Retinal pigment epithelial cell (primary cell): ENCODE measurements around the gene MRTFB.
A peak's percentile ranks its signal among the peaks of the same experiment; 100 is the strongest.

ENCODE experiments used
- DNase-seq: peaks from one replicate; pipeline ENCODE4 v3.0.0-alpha.2; 2010; ENCODE audit warnings: low read depth
- H3K4me3 ChIP-seq: 2 replicates; pipeline ENCODE4 v1.5.1; 2011; ENCODE audit warnings: mild to moderate bottlenecking, low read length, control low read depth, moderate library complexity
- TF ChIP-seq, protein P1 (sequence below): conservative IDR thresholded peaks from 2 replicates; pipeline ENCODE4 v1.5.1; 2011; ENCODE audit warnings: low read depth, low read length, control low read depth, inconsistent platforms

MRTFB gene

DNA sequence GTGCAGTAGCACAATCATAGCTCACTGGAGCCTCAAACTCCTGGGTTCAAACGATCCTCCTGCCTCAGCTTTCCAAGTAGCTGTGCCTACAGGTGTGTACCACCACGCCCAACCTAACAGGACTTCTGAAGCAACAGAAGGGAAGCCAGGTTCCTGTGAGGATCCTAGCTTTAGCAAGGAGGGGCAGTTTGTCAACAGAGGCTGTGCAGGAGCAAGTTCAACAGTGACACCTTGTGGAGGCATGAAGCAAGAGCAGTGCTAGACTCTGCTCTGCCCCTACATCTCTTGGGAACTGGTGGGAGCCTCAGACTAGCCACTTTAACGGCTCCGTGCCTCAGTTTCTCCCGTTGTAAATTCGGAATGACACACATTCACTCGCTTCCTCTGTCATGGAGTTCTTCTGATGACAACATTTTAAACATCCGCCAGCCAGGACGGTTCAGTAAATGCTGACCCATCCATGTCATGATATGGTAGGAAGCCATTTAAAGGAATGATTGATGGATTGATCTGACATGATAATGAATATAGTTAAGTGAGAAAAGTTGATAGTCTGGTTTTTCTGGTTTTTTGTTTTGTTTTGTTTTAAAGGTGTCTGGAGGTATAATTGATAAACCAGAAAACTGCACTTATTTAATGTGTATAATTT is 218.7 kb downstream of the MRTFB start:
- no peak for DNase-seq
- TF ChIP-seq, protein P1, sequence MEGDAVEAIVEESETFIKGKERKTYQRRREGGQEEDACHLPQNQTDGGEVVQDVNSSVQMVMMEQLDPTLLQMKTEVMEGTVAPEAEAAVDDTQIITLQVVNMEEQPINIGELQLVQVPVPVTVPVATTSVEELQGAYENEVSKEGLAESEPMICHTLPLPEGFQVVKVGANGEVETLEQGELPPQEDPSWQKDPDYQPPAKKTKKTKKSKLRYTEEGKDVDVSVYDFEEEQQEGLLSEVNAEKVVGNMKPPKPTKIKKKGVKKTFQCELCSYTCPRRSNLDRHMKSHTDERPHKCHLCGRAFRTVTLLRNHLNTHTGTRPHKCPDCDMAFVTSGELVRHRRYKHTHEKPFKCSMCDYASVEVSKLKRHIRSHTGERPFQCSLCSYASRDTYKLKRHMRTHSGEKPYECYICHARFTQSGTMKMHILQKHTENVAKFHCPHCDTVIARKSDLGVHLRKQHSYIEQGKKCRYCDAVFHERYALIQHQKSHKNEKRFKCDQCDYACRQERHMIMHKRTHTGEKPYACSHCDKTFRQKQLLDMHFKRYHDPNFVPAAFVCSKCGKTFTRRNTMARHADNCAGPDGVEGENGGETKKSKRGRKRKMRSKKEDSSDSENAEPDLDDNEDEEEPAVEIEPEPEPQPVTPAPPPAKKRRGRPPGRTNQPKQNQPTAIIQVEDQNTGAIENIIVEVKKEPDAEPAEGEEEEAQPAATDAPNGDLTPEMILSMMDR, result peak; percentile 55

DNA sequence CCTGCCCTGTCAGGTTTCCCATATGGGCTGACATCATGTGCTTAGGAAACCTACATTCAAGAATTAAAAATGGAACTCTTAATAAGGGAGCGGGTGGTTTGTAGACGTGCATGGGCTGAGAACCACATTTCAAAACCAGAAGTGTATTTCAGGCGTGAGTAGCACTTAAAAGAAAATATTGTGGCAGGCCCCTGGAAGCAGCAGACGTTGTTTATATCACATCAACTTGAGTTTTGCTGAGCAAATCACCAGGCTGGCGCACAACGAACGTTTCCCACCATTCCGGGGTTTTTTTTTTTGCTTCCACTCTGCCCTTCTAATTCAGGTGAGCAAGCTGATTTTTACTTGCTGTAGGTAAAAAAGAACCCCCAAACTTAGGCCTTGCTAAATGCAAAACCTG is 220.2 kb downstream of the MRTFB start:
- DNase-seq, result no peak
- TF ChIP-seq, protein P1, result no peak

More for the DNA sequence above, 218.7 kb downstream of the MRTFB start:
- no peak overlapping the region for H3K4me3 ChIP-seq

DNA sequence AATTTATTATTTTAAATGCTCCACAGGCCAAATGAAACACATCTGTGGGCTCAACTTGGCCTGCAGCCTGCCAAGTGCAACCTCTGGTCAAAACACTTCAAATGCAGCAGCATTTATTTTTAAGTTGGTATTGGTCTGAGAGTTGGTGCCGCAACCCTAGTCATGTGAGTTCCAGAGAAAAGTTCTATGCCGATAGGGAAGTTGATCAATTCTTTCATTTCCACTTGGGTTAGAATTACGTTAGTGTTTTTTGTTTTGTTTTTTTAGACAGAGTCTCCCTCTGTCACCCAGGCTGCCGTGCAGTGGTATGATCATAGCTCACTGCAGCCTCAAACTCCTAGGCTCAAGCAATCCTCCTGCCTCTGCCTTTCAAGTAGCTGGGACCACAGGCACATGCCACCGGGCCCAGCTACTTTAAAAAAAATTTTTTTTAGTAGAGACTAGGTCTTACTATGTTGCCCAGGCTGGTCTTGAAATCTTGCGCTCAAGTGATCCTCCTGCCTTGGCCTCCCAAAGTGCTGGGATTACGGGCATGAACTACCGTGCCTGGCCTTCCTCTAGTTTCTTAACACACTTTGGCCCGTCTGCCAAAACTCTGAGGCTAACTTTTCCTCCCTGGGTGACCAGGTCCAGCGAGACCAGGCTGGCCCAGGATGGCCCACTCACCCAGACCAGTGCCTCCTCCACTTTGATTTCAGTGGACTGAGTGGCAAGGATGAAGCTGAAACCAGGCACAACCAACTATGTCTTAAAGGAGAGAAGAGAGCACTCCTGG is 221.1 kb downstream of the MRTFB start:
- no peak overlapping the region for H3K4me3 ChIP-seq
- DNase-seq, result no peak
- TF ChIP-seq, protein P1, result no peak

More for the DNA sequence above, 220.2 kb downstream of the MRTFB start:
- H3K4me3 ChIP-seq, result no peak overlapping the region

DNA sequence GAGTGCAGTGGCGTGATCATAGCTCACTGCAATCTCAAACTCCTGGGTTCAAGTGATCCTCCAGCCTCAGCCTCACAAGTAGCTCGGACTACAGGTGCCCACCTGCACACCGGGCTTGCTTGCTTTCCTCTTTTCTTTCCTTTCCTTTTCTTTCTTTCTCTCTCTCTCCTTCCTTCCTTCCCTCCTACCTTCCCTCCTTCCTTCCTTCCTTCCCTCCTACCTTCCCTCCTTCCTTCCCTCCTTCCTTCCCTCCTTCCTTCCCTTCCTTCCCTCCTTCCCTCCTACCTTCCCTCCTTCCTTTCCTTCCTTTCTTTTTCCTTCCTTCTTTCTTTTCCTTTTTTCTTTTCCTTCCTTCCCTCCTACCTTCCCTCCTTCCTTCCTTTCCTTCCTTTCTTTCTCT is 225.5 kb downstream of the MRTFB start:
- no peak for DNase-seq
- H3K4me3 ChIP-seq, result no peak overlapping the region
- TF ChIP-seq, protein P1, result no peak

- no peak overlapping the region for H3K4me3 ChIP-seq
- TF ChIP-seq, protein P1, result no peak
- no peak for DNase-seq
These were observed 227.4 kb downstream of the MRTFB start for GRCh38 chr16:14298374-14299122.

DNA sequence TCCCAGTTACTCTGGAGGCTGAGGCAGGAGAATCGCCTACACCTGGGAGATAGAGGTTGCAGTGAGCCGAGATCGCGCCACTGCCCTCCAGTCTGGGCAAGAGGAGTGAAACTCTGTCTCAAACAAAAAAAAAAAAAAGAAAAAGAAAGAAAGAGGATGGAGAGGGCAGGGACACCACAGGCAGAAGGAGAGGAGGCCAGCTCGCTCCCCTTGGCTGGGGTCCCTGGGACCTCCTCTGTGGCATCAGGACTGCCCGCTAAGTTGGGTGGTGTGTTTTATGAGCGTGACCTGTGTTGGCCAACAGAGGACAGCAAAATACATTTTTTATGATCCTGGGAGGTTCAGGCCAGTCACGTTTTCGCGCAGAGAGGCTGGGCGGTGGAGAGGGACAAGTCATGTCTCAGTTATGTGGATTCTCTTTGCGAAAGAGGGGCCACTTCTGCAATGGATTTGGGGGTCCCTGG is 229.6 kb downstream of the MRTFB start:
- peak; percentile 41 for DNase-seq
- H3K4me3 ChIP-seq, result no peak overlapping the region
- TF ChIP-seq, protein P1, result peak; percentile 72
